H1 (cell line): ENCODE results near the gene MYL3. TPM values are rescaled to one million over a fixed set of nuclear protein-coding genes. Genes with fewer than 3 reads are reported as not detected.

Experiments
- NANOG ChIP-seq: IDR thresholded peaks from 2 replicates; pipeline ENCODE4 v1.6.1; 2011; ENCODE audit warnings: low read length, low read depth, mild to moderate bottlenecking, inconsistent platforms; ENCODE audit not compliant: insufficient read depth, poor library complexity, severe bottlenecking
- PHF8 ChIP-seq: fragments of 200-600 bp; sonication (generic); conservative IDR thresholded peaks from 2 replicates; pipeline ENCODE4 v1.7.1; 2012; ENCODE audit warnings: low read depth, mild to moderate bottlenecking, inconsistent platforms, low read length, moderate library complexity
- SUZ12 ChIP-seq: fragments of 200-600 bp; sonication (generic); IDR thresholded peaks from 2 replicates; pipeline ENCODE4 v1.6.1; 2012; ENCODE audit warnings: mild to moderate bottlenecking, inconsistent platforms, low read length, moderate library complexity, mixed read lengths
- TAF1 ChIP-seq: IDR thresholded peaks from 2 replicates; pipeline ENCODE4 v1.6.1; 2011; ENCODE audit warnings: mild to moderate bottlenecking, low read depth, low read length
- ZNF274 ChIP-seq: IDR thresholded peaks from 2 replicates; pipeline ENCODE4 v1.7.0; 2012; ENCODE audit warnings: low read length, borderline replicate concordance; ENCODE audit errors: extremely low read depth
- polyA plus RNA-seq, 7 experiments: library from polyadenylated mRNA; depleted of rRNA in 3 of 7; stranded (reverse) in 5 of 7; unstranded in 2 of 7; fragments of >200 nt in 5 of 7; fragments of 200-250 nt in 2 of 7; gene quantifications; 1 replicate in 5 of 7; 2 replicates in 1 of 7; 4 replicates in 1 of 7; pipeline versions ENCODE4 v1.2.1 to v1.2.3, GENCODE V29; 2011 to 2013; ENCODE audit warnings: missing spikeins in 2 of 7, mixed read lengths in 2 of 7
- total RNA-seq: library from RNA; stranded (reverse); fragmentation: NEBNext Ultra II Directional; extraction: Animal tissue kit (Norgen Biotek cat#: 25700); gene quantifications from 2 replicates; pipeline ENCODE4 v1.2.1, GENCODE V29; 2021

The MYL3 gene
- total and polyA plus RNA-seq, 2 of the 8 experiments (the other 6 are each of a cell fraction or from before 2014, with no cell fraction given), result 0.06 TPM; not detected in 1

- TF ChIP-seq ZNF274, result no peak
- no peak for TF ChIP-seq TAF1
- TF ChIP-seq PHF8, result no peak
- no peak for TF ChIP-seq NANOG
- no peak for TF ChIP-seq SUZ12
Measured at GRCh38 chr3:46854555-46854991, 8.7 kb downstream of the MYL3 start (continued).
